WTC11 (cell line): ENCODE data around the gene CMTM4. TPM values are rescaled to one million over a fixed set of nuclear protein-coding genes. Genes with fewer than 3 reads are reported as not detected.

Source experiments
- ATAC-seq: fragments of 200-7000 bp; cut with Tn5 transposase; 2 replicates; pipeline ENCODE4 v1.10.0; 2021; ENCODE audit warnings: mild to moderate bottlenecking, moderate library complexity
- CTCF ChIA-PET: fragments of 300-600 bp; sonication (Branson Sonifier 250); formaldehyde crosslinking; loops from one replicate; lab custom pipeline; 2021; ENCODE audit warnings: antibody characterized with exemption; lab: Charles Lee
- POLR2A ChIA-PET: fragments of 350-600 bp; sonication (Branson Sonifier 250); formaldehyde crosslinking; loops from one replicate; lab custom pipeline; 2021; ENCODE audit warnings: antibody characterized with exemption; lab: Charles Lee
- DNase-seq: peaks from one replicate; pipeline ENCODE4 v3.0.0; 2021; ENCODE audit warnings: low spot score
- H3K27ac Mint-ChIP-seq: 2 replicates; pipeline ENCODE4 v1.8.0; 2021; ENCODE audit warnings: mixed read lengths
- H3K27me3 Mint-ChIP-seq: 2 replicates; pipeline ENCODE4 v1.8.0; 2021; ENCODE audit warnings: low read depth, mild to moderate bottlenecking, moderate library complexity, mixed read lengths
- H3K36me3 Mint-ChIP-seq: 2 replicates; pipeline ENCODE4 v1.8.0; 2021; ENCODE audit warnings: mixed read lengths
- H3K4me1 Mint-ChIP-seq: 2 replicates; pipeline ENCODE4 v1.8.0; 2022; ENCODE audit warnings: mixed read lengths
- H3K4me3 Mint-ChIP-seq: 2 replicates; pipeline ENCODE4 v1.8.0; 2021; ENCODE audit warnings: mild to moderate bottlenecking, moderate library complexity, mixed read lengths
- H3K9me3 Mint-ChIP-seq: 2 replicates; pipeline ENCODE4 v1.8.0; 2021; ENCODE audit warnings: mixed read lengths
- ELF4 ChIP-seq: sonication (generic); formaldehyde crosslinking; IDR thresholded peaks from 2 replicates; pipeline ENCODE4 v1.8.1; 2022; ENCODE audit warnings: low read depth, mild to moderate bottlenecking, moderate library complexity, missing genetic modification reagents
- GABPB1 ChIP-seq: sonication (generic); formaldehyde crosslinking; IDR thresholded peaks from 2 replicates; pipeline ENCODE4 v1.8.1; 2023; ENCODE audit warnings: mild to moderate bottlenecking, missing genetic modification reagents
- GRHL2 ChIP-seq: fragments of 250-450 bp; sonication (Bioruptor Pico); IDR thresholded peaks from 2 replicates; pipeline ENCODE4 v1.8.0; 2022; ENCODE audit warnings: mild to moderate bottlenecking, moderate library complexity; ENCODE audit not compliant: insufficient replicate concordance, severe bottlenecking
- JAZF1 ChIP-seq: fragments of 250-450 bp; sonication (Bioruptor Pico); IDR thresholded peaks from 2 replicates; pipeline ENCODE4 v1.9.0; 2021; ENCODE audit warnings: moderate library complexity, mild to moderate bottlenecking, inconsistent platforms
- MXD4 ChIP-seq: fragments of 250-450 bp; sonication (Bioruptor Pico); IDR thresholded peaks from 2 replicates; pipeline ENCODE4 v1.8.0; 2021; ENCODE audit warnings: mild to moderate bottlenecking, moderate library complexity, borderline replicate concordance
- RELA ChIP-seq: sonication (generic); formaldehyde crosslinking; IDR thresholded peaks from 2 replicates; pipeline ENCODE4 v1.8.1; 2022; ENCODE audit warnings: missing genetic modification reagents, mild to moderate bottlenecking, borderline replicate concordance
- RORB ChIP-seq: fragments of 250-450 bp; sonication (Bioruptor Pico); IDR thresholded peaks from 2 replicates; pipeline ENCODE4 v1.9.0; 2021; ENCODE audit warnings: mild to moderate bottlenecking
- SMAD3 ChIP-seq: sonication (generic); formaldehyde crosslinking; IDR thresholded peaks from 2 replicates; pipeline ENCODE4 v1.8.0; 2022; ENCODE audit warnings: missing genetic modification reagents, mild to moderate bottlenecking, borderline replicate concordance
- SMAD4 ChIP-seq: sonication (generic); formaldehyde crosslinking; IDR thresholded peaks from 2 replicates; pipeline ENCODE4 v1.8.0; 2022; ENCODE audit warnings: mild to moderate bottlenecking, missing genetic modification reagents
- TEAD4 ChIP-seq: sonication (generic); formaldehyde crosslinking; IDR thresholded peaks from 2 replicates; pipeline ENCODE4 v1.8.0; 2022; ENCODE audit warnings: mild to moderate bottlenecking, missing genetic modification reagents
- TP53 ChIP-seq: sonication (generic); formaldehyde crosslinking; IDR thresholded peaks from 2 replicates; pipeline ENCODE4 v1.8.1; 2023; ENCODE audit warnings: mild to moderate bottlenecking, missing genetic modification reagents
- ZBTB21 ChIP-seq: sonication (generic); formaldehyde crosslinking; IDR thresholded peaks from 2 replicates; pipeline ENCODE4 v1.8.1; 2023; ENCODE audit warnings: mild to moderate bottlenecking, missing genetic modification reagents, borderline replicate concordance
- ZNF138 ChIP-seq: sonication (generic); formaldehyde crosslinking; conservative IDR thresholded peaks from 2 replicates; pipeline ENCODE4 v1.8.1; 2022; ENCODE audit warnings: mild to moderate bottlenecking, moderate library complexity, missing genetic modification reagents
- ZNF219 ChIP-seq: sonication (generic); formaldehyde crosslinking; IDR thresholded peaks from 2 replicates; pipeline ENCODE4 v1.8.0; 2023; ENCODE audit warnings: missing genetic modification reagents, mild to moderate bottlenecking, borderline replicate concordance
- total RNA-seq: library from RNA; stranded (reverse); gene quantifications from 3 replicates; pipeline ENCODE4 v1.2.3, GENCODE V29; 2021
- TF ChIP-seq, protein P1 (sequence below): sonication (generic); formaldehyde crosslinking; IDR thresholded peaks from 2 replicates; pipeline ENCODE4 v1.8.1; 2022; ENCODE audit warnings: mild to moderate bottlenecking, missing genetic modification reagents, moderate library complexity, borderline replicate concordance
- TF ChIP-seq, protein P2 (sequence below): sonication (generic); formaldehyde crosslinking; IDR thresholded peaks from 2 replicates; pipeline ENCODE4 v1.8.0; 2022; ENCODE audit warnings: missing genetic modification reagents
- TF ChIP-seq, protein P3 (sequence below): sonication (generic); formaldehyde crosslinking; IDR thresholded peaks from 2 replicates; pipeline ENCODE4 v1.8.1; 2023; ENCODE audit warnings: mild to moderate bottlenecking, moderate library complexity, missing genetic modification reagents
- TF ChIP-seq, protein P4 (sequence below): fragments of 250-450 bp; sonication (Bioruptor Pico); IDR thresholded peaks from 2 replicates; pipeline ENCODE4 v2.1.2; 2022; ENCODE audit warnings: mild to moderate bottlenecking, moderate library complexity

Gene CMTM4
- total RNA-seq, 1 experiment from 2014 or later: 56.2 TPM

DNA sequence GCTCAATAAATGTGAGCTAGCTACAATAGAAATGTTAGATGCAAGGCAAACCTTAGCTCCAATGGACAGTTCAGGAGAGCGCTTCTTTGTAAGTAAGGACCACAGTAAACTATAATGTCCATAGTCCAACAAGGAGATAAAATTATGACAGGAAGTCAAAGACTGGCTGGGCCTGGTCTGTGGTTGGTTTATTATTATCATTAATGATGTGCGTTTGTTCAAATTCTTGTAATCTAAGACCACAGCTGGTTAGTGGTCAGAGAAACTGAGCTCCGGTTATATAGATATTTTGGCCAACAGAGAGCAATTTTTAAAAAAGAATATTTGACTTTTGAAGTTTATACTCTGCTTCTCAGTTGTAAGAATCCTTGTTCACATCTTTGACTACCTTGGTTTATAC lies 122.0 kb downstream of the CMTM4 start:
- ChIA-PET POLR2A (no interaction called here), CTCF (interaction anchor here (1.0 to 2.2 kb wide), 4 partner anchors 15 to 232 kb away, joined by 3 to 11 read pairs (median 4); no protein-coding TSS in a partner anchor)
- TF ChIP-seq TEAD4 (CRISPR knock-in tag) (no peak), SMAD3 (CRISPR knock-in tag) (no peak), SMAD4 (CRISPR knock-in tag) (no peak), MXD4 (CRISPR knock-in tag) (no peak)
- Mint-ChIP-seq H3K27me3 (peaks cover 31% of the 10 kb centered on the region), H3K27ac (no peak overlapping the region), H3K4me3 (no peak overlapping the region), H3K4me1 (peaks cover 9% of the 10 kb centered on the region), H3K9me3 (no peaks in the 10 kb centered on the region), H3K36me3 (no peaks in the 10 kb centered on the region)
- ATAC-seq (no peak), DNase-seq (no peak)

DNA sequence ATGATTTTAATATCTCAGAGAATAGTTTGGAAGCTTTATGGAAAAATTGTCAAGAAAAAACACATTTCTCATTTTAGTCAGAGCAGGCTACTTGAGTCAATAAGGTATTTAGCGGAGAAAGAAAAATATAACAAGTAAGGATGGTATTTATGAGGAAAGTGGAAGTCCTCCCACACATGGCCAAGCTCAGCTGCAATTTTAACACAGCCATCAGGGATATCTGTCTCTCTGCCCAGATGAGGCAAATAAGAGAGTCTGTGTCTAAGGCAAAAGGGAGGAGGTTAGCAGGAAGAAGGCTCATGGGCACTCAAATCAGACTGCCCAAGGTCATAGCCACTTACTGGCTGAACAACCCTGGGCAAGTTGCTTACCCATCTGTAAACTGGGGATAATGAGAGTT lies 122.5 kb downstream of the CMTM4 start:
- POLR2A ChIA-PET: no interaction called here
- TF ChIP-seq RORB (no peak), JAZF1 (CRISPR knock-in tag) (no peak), RELA (no peak), ZNF219 (CRISPR knock-in tag) (no peak), ELF4 (CRISPR knock-in tag) (no peak), ZNF138 (CRISPR knock-in tag) (no peak), TP53 (CRISPR knock-in tag) (no peak), ZBTB21 (CRISPR knock-in tag) (no peak), GRHL2 (CRISPR knock-in tag) (no peak)
- TF ChIP-seq, protein P1, sequence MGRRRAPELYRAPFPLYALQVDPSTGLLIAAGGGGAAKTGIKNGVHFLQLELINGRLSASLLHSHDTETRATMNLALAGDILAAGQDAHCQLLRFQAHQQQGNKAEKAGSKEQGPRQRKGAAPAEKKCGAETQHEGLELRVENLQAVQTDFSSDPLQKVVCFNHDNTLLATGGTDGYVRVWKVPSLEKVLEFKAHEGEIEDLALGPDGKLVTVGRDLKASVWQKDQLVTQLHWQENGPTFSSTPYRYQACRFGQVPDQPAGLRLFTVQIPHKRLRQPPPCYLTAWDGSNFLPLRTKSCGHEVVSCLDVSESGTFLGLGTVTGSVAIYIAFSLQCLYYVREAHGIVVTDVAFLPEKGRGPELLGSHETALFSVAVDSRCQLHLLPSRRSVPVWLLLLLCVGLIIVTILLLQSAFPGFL (CRISPR knock-in tag): no peak
- TF ChIP-seq, protein P2, sequence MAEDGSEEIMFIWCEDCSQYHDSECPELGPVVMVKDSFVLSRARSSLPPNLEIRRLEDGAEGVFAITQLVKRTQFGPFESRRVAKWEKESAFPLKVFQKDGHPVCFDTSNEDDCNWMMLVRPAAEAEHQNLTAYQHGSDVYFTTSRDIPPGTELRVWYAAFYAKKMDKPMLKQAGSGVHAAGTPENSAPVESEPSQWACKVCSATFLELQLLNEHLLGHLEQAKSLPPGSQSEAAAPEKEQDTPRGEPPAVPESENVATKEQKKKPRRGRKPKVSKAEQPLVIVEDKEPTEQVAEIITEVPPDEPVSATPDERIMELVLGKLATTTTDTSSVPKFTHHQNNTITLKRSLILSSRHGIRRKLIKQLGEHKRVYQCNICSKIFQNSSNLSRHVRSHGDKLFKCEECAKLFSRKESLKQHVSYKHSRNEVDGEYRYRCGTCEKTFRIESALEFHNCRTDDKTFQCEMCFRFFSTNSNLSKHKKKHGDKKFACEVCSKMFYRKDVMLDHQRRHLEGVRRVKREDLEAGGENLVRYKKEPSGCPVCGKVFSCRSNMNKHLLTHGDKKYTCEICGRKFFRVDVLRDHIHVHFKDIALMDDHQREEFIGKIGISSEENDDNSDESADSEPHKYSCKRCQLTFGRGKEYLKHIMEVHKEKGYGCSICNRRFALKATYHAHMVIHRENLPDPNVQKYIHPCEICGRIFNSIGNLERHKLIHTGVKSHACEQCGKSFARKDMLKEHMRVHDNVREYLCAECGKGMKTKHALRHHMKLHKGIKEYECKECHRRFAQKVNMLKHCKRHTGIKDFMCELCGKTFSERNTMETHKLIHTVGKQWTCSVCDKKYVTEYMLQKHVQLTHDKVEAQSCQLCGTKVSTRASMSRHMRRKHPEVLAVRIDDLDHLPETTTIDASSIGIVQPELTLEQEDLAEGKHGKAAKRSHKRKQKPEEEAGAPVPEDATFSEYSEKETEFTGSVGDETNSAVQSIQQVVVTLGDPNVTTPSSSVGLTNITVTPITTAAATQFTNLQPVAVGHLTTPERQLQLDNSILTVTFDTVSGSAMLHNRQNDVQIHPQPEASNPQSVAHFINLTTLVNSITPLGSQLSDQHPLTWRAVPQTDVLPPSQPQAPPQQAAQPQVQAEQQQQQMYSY: no peak

DNA sequence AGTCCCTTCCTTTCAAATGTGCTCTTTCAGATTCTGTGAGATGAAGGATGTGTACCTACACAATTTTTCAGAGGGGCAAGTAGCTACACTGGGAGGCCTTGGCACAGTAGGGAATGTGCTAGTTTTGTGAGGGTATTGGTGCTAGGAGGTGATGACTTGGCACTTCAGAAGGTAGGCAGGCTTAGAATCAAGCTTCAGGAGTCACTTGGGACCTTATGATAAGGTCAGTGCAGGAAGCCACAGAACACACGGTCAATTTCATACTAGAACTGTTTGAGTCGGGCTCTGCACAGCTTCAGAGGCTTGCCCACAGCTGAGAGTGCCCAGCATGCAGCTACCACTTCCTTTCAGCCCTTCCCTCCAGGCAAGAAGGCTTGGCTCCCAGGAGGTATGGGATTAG lies 124.2 kb downstream of the CMTM4 start:
- H3K27me3 Mint-ChIP-seq: peaks cover 10% of the 10 kb centered on the region
- H3K4me3 Mint-ChIP-seq: no peak overlapping the region
- no peaks in the 10 kb centered on the region for H3K4me1 Mint-ChIP-seq
- ChIA-PET CTCF (interaction anchor here (1.5 kb wide), 1 partner anchor 17 kb away, joined by 5 read pairs; no protein-coding TSS in a partner anchor), POLR2A (no interaction called here)
- TF ChIP-seq, protein P3, sequence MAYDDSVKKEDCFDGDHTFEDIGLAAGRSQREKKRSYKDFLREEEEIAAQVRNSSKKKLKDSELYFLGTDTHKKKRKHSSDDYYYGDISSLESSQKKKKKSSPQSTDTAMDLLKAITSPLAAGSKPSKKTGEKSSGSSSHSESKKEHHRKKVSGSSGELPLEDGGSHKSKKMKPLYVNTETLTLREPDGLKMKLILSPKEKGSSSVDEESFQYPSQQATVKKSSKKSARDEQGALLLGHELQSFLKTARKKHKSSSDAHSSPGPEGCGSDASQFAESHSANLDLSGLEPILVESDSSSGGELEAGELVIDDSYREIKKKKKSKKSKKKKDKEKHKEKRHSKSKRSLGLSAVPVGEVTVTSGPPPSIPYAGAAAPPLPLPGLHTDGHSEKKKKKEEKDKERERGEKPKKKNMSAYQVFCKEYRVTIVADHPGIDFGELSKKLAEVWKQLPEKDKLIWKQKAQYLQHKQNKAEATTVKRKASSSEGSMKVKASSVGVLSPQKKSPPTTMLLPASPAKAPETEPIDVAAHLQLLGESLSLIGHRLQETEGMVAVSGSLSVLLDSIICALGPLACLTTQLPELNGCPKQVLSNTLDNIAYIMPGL (CRISPR knock-in tag): no peak
- TF ChIP-seq, protein P4, sequence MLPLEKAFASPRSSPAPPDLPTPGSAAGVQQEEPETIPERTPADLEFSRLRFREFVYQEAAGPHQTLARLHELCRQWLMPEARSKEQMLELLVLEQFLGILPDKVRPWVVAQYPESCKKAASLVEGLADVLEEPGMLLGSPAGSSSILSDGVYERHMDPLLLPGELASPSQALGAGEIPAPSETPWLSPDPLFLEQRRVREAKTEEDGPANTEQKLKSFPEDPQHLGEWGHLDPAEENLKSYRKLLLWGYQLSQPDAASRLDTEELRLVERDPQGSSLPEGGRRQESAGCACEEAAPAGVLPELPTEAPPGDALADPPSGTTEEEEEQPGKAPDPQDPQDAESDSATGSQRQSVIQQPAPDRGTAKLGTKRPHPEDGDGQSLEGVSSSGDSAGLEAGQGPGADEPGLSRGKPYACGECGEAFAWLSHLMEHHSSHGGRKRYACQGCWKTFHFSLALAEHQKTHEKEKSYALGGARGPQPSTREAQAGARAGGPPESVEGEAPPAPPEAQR: no peak
- no peak for TF ChIP-seq GABPB1 (CRISPR knock-in tag)
- peaks cover 2% of the 10 kb centered on the region for H3K36me3 Mint-ChIP-seq
- DNase-seq (no peak), ATAC-seq (no peak)
- no peak overlapping the region for H3K27ac Mint-ChIP-seq
- peaks cover 1% of the 10 kb centered on the region for H3K9me3 Mint-ChIP-seq

More for the DNA sequence above, 122.5 kb downstream of the CMTM4 start:
- CTCF ChIA-PET: interaction anchor here (2.0 to 2.2 kb wide), 2 partner anchors 15 to 34 kb away, joined by 6 to 11 read pairs; no protein-coding TSS in a partner anchor
- no peaks in the 10 kb centered on the region for H3K9me3 Mint-ChIP-seq
- H3K36me3 Mint-ChIP-seq: no peaks in the 10 kb centered on the region
- peaks cover 27% of the 10 kb centered on the region for H3K27me3 Mint-ChIP-seq
- no peak overlapping the region for H3K27ac Mint-ChIP-seq
- ATAC-seq (no peak), DNase-seq (no peak)
- H3K4me3 Mint-ChIP-seq: no peak overlapping the region
- H3K4me1 Mint-ChIP-seq: peaks cover 7% of the 10 kb centered on the region
